Activated T-cell treated with anti-CD3 and anti-CD28 coated beads for 4 hours (primary cell): Measurements from ENCODE around the gene C1QTNF6.

Experiments used
- DNase-seq: peaks from one replicate; pipeline ENCODE4 v3.0.0-alpha.2; 2020

The C1QTNF6 gene

GRCh38 chr22:37223965-37224551 is 36.0 kb upstream of the C1QTNF6 start:
- no peak for DNase-seq

GRCh38 chr22:37222440-37222971 is 34.5 kb upstream of the C1QTNF6 start:
- DNase-seq: no peak

- DNase-seq: no peak
These were observed 33.6 kb upstream of the C1QTNF6 start for GRCh38 chr22:37221424-37222333.

- no peak for DNase-seq
These were observed 32.5 kb upstream of the C1QTNF6 start for GRCh38 chr22:37220543-37220981.

- no peak for DNase-seq
These were observed 31.5 kb upstream of the C1QTNF6 start for GRCh38 chr22:37219533-37219932.

GRCh38 chr22:37218771-37219411 is 30.8 kb upstream of the C1QTNF6 start:
- peak; percentile 72 for DNase-seq

- no peak for DNase-seq
These were observed 30.3 kb upstream of the C1QTNF6 start for GRCh38 chr22:37218399-37218770.

GRCh38 chr22:37215890-37216289 is 27.8 kb upstream of the C1QTNF6 start:
- DNase-seq: no peak

GRCh38 chr22:37214731-37215030 is 26.6 kb upstream of the C1QTNF6 start:
- no peak for DNase-seq

GRCh38 chr22:37213941-37214730 is 26.1 kb upstream of the C1QTNF6 start:
- no peak for DNase-seq

- no peak for DNase-seq
These were observed 25.3 kb upstream of the C1QTNF6 start for GRCh38 chr22:37213218-37213855.

GRCh38 chr22:37212174-37212906 is 24.3 kb upstream of the C1QTNF6 start, which contains the start of gene SSTR3:
SSTR3 (minus strand) TSS chr22:37212477; CDS start chr22:37207803, 4,674 bp downstream.
- DNase-seq: no peak

GRCh38 chr22:37211866-37212173 is 23.8 kb upstream of the C1QTNF6 start:
- DNase-seq: no peak

- no peak for DNase-seq
These were observed 23.2 kb upstream of the C1QTNF6 start for GRCh38 chr22:37211075-37211865.

- no peak for DNase-seq
These were observed 22.2 kb upstream of the C1QTNF6 start for GRCh38 chr22:37210041-37210803.

GRCh38 chr22:37209140-37209845 is 21.2 kb upstream of the C1QTNF6 start:
- no peak for DNase-seq

- DNase-seq: no peak
These were observed 20.5 kb upstream of the C1QTNF6 start for GRCh38 chr22:37208401-37209139.

- DNase-seq: no peak
These were observed 19.9 kb upstream of the C1QTNF6 start for GRCh38 chr22:37207981-37208380.
